ENCODE results near the gene NOS2.
A peak's percentile ranks its signal among the peaks of the same experiment; 100 is the strongest.
"Not testable (repeated sequence)": the region's sequence is repeated elsewhere in the genome, so short reads cannot be mapped to it uniquely, and the experiment has no call there.

NOS2 gene

GRCh38 chr17:27751166-27751565 lies 49.2 kb downstream of the NOS2 start:
- no peak for TF ChIP-seq CTCF (IDR thresholded peaks at IDR 0.05; ENCODE audit: low read depth, low read length, missing control alignments)
- DNase-seq (ENCODE audit: extremely low read depth, low read depth), result no peak
- no peak overlapping the region for H3K4me3 ChIP-seq (replicated peaks; ENCODE audit: low read depth, low read length)

- H3K4me3 ChIP-seq (replicated peaks; ENCODE audit: low read depth, low read length); DNase-seq (ENCODE audit: extremely low read depth, low read depth): not testable (repeated sequence)
Measured at GRCh38 chr17:27749562-27750150, 50.7 kb downstream of the NOS2 start.

- no peak for DNase-seq (ENCODE audit: extremely low read depth, low read depth)
- H3K4me3 ChIP-seq (replicated peaks; ENCODE audit: low read depth, low read length), result no peak overlapping the region
- no peak for TF ChIP-seq CTCF (IDR thresholded peaks at IDR 0.05; ENCODE audit: low read depth, low read length, missing control alignments)
Measured at GRCh38 chr17:27748360-27748825, 51.9 kb downstream of the NOS2 start.

GRCh38 chr17:27747462-27748359 lies 52.6 kb downstream of the NOS2 start:
- H3K4me3 ChIP-seq (replicated peaks; ENCODE audit: low read depth, low read length), result no peak overlapping the region
- peak; percentile 47 for TF ChIP-seq CTCF (IDR thresholded peaks at IDR 0.05; ENCODE audit: low read depth, low read length, missing control alignments)
- no peak for DNase-seq (ENCODE audit: extremely low read depth, low read depth)

- no peak for TF ChIP-seq CTCF (IDR thresholded peaks at IDR 0.05; ENCODE audit: low read depth, low read length, missing control alignments)
- no peak for DNase-seq (ENCODE audit: extremely low read depth, low read depth)
- H3K4me3 ChIP-seq (replicated peaks; ENCODE audit: low read depth, low read length), result no peak overlapping the region
Measured at GRCh38 chr17:27746881-27747280, 53.4 kb downstream of the NOS2 start.

GRCh38 chr17:27746320-27746719 lies 54.0 kb downstream of the NOS2 start:
- H3K4me3 ChIP-seq (replicated peaks; ENCODE audit: low read depth, low read length); DNase-seq (ENCODE audit: extremely low read depth, low read depth): not testable (repeated sequence)

GRCh38 chr17:27745207-27745830 lies 55.0 kb downstream of the NOS2 start:
- not testable (repeated sequence) for H3K4me3 ChIP-seq (replicated peaks; ENCODE audit: low read depth, low read length); DNase-seq (ENCODE audit: extremely low read depth, low read depth)

- TF ChIP-seq CTCF (IDR thresholded peaks at IDR 0.05; ENCODE audit: low read depth, low read length, missing control alignments), result no peak
- no peak for DNase-seq (ENCODE audit: extremely low read depth, low read depth)
Measured at GRCh38 chr17:27743281-27743885, 56.9 kb downstream of the NOS2 start.

More at GRCh38 chr17:27743281-27743885, 56.9 kb downstream of the NOS2 start:
- H3K4me3 ChIP-seq (replicated peaks; ENCODE audit: low read depth, low read length), result no peak overlapping the region

Measured in HFF-Myc (cell line).